GM19351 (cell line): ENCODE data around the gene DPPA2.

Experiments
- ATAC-seq: cut with Tn5 transposase; IDR thresholded peaks from one replicate; pipeline ENCODE4 v1.9.1; 2021; ENCODE audit warnings: mild to moderate bottlenecking, moderate library complexity; ENCODE audit not compliant: unreplicated experiment

Gene DPPA2

DNA sequence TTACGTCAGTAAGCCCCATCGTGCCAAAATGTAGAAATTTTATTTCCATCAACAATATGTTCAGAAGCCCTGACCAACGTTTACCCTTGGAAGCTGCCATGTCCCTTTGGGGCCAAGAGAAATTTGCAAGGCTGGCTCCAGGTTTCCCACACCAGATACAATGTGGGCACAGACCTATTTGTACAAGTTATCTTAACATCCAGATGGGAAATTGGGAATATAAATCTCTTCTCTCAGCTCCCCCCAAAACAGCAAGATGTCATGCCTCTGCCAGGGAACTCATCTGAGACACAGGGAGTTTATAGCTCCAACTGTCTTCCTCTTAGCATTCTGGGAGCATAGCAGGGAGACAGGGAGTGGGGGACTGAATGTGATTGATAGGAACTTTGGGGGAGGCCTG lies 9.3 kb upstream of the DPPA2 start:
- no peak for ATAC-seq

DNA sequence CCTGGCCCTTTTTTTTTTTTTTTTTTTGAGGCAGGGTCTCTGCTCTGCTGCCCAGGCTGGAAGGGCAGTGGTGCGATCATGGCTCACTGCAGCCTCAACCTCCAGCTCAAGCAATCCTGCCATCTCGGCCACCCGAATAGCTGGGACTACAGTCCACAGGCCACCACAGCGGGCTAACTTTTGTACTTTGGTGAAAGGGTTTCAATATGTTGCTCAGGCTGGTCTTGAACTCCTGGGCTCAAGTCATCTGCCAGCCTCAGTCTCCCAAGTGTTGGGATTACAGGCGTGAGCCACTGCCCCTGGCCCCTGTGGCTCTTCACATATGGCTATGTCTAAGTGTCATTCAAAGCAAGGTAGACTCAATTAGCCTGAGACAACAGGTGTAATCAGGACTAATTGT lies 8.8 kb upstream of the DPPA2 start:
- no peak for ATAC-seq

DNA sequence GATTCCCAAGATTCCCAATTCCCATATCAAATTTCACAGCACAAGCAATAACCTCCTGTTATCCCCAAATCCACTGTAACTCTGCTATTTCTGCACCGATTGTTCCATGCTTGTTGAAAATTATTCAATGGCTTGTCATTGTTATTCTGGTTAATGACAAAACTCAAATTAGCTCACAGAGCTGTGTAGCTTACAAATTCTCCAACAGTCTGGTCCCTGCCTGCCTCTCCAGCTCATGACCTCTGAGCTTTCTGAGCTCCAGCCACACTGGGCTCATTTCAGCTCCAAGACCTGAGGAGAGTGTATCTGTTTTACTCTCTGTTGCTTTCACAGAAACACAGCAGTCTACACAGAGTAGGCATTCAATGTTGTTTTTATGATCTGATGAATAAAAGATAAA lies 3.3 kb downstream of the DPPA2 start:
- no peak for ATAC-seq

DNA sequence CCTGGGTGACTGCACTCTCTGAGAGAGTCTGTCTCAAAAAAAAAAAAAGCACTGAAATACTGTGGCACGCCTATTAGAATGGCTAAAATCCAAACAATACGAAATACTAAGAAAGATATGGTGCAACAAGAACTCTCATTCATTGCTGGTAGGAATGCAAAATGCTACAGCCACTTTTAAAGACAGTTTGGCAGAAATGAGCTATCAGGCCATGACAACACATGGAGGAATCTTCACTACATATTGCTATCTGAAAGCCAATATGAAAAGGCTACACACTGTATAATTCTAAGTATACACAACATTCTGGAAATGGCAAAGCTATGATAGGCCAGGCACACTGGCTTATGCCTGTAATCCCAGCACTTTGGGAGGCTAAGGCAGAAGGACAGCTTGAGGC lies 18.8 kb downstream of the DPPA2 start:
- ATAC-seq, result no peak

DNA sequence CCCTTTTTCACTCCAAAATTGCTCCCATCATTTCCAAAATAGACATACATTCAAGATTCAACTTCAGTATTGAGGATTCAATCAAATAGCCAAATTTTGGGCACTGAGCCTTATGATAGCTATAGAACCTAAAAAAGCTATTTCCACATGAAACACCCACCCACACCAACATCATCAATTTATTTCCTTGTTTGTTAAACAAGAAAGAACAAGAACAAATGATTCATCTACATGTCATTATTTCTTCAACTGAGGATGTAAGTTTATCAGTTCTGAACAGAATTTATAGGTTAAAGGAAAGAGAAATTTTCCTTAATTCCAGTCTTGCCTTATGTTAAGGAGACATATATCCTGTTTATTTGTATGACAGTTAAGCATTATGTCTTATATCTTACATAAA lies 32.2 kb downstream of the DPPA2 start:
- ATAC-seq, result no peak

DNA sequence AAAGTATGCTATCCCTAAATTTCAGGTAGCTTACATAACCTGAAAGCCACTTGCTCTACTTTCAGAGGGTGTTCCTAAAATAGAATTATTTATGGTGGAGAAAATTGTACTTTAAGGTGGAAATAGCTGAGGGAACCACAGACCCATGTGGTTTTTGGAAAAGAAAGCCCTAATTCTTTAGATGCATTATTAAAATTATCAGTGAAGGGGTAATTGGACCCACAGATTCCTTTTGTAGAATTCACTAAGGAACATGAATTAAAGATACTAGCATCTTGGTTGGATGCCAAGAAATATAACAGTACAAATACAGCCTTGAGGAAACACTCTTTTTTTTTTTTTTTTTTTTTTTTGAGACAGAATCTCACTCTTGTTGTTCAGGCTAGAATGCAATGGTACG lies 37.8 kb downstream of the DPPA2 start:
- no peak for ATAC-seq

DNA sequence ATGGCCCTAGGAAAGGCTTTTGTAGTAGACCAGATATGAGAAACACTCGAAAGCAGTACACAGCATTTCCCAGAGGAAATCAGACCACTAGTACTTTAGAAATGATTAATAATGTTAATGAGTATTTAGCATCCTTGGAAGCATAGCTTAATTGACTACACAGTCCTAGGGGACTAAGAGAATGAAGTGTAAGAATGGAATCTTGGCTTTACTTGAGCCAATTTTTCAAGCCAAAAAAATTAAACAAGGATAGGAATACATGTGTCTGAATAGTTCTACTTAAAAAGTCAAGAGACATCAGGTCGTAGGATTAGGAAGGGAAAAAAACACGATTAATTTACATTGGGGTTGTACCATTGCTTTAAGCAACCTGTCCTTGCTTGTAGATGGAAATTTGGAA lies 38.2 kb downstream of the DPPA2 start:
- ATAC-seq, result no peak

DNA sequence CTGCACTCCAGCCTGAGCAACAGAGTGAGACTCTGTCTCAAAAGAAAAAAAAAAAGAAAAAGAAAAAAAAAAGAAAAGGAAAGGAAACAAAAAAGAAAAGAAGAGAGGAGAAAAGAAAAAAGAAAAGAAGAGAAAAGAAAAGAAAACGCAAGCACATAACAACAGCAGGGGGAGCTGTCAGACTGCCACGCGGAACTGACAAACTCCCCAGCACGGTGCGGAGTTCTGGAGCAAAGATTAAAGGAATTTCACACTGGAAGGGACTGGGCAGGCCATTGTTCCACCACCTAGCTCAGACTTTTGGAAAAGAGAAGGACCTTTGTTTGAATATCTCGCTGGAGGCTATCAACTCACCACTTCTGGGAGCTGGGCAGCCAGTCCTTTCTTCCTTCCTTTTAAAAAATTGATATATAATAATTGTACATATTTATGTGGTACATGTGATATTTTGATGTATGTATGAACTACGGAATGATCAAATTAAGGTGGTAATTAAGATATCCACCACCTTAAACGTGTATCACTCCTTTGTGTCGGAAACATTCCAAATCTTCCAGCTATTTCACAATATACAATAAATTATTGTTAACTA lies 40.5 kb downstream of the DPPA2 start:
- no peak for ATAC-seq

DNA sequence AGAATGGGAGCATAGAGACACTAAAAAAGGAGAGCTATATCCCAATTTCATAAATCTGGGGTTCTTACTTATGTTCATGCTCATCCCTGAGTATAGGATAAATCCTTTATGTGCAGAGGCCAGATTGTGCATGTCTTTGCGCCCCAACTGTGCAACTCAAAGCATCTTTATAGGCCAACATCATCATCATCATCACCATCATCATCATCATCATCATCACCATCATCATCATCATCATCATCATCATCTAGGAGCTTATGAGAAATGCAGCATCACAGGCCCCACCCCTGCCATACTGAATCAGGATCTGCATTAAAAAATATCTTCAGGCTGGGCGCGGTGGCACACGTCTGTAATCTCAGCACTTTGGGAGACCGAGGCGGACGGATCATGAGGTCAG lies 45.5 kb downstream of the DPPA2 start:
- no peak for ATAC-seq

DNA sequence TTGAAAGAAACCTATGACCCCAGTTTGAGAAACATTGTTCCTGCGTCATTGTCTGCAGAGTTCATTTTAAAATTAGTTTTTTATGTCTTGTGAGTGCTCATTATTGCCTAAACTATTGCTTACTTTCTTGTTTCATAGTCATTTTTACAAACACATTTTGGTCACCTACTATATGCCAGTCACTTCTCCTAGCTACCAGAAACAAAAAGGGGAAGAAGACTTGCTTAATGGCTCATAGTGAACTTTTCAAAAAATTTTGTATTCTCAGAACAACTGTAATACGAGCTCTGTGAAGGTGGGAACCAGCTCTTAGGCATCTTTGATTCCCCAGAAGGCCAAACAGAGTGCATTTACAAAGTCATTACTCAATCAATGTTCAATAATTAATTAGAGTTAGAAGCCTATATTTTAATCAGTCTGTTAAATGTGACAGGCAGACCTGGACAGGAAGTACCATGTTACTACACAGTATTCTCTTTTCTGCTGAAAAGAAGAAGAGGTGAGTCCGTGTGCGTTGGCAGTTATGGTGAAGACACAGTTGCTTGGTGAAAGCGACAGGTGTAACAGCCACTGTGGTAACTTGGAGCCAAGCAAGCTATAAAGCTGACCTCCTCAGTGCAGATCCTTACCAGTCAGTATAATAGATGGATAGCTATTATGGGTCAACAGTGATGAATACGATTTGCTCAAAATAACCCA lies 46.6 kb downstream of the DPPA2 start:
- ATAC-seq, result no peak

DNA sequence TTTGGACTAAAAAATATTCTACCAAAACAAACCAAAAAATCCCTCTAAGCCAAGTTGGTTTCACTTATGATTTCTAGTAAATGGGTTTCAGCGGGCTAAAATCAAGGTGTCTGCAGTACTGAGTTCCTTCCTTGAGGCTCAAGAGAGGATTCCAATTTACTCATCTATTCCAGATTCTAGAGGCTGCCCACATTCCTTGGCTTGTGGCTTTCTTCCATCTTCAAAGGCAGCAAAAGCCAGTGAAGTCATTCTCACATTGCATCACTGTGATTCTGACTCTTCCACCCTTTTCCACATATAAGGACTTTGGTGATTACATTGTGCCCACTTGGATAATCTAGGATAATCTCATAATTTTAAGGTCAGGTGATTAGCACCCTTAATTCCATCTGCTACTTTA lies 48.1 kb downstream of the DPPA2 start:
- no peak for ATAC-seq

DNA sequence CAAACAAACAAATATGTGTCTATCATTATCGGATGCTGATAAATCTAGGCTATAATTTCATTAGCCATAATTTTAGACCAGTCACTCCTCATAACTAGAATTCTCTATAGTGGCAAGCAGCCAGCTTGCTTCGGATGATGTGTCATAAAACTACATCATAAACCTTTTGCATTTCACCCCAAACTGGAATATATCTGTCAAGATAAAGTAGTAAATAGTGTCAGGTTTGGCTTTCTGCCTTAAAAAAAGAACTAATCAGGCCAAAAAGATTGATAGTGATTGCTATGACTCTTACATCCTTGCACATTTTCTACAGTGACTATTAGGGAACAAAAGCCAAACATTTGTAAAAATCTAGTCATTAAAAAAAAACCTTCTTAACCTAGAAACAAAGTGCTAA lies 51.0 kb downstream of the DPPA2 start:
- ATAC-seq, result no peak

DNA sequence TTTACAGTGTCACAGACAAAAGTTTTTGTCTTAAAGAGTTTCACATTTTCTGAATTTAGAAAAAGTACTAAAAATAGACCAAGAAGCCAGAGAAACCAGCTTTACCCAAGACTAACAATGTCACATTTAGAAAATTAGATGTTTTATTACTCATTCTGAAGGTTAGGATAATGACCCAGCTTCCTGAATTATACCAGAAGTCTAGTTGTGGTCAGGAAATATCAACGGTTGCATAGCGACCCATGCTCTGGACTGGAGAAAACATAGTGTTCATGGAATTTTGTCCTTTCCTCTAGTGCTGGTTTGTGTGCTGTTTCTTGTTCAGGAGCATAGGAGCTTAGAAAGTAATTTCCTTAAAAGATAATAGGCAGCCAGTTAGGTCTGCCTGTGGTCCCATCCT lies 59.0 kb downstream of the DPPA2 start:
- no peak for ATAC-seq

DNA sequence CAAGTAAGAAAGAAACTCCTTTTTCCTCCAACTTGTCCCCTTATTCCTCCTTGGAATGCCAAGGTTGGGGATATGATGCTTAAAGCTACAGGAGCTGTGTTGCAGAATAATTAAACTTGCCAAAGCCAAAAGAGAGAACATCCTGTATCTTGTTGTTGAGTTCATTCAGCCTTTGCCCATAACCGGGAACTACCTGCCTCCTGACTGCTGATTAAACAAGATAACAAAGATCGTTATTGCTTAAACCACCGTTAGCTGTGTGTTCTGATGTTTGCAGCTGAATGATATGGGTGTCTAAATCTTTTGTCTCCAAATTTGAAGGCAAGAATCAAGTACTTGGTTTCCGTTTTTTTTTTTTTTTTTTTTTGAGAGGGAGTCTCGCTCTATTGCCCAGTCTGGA lies 61.5 kb downstream of the DPPA2 start:
- ATAC-seq, result no peak

DNA sequence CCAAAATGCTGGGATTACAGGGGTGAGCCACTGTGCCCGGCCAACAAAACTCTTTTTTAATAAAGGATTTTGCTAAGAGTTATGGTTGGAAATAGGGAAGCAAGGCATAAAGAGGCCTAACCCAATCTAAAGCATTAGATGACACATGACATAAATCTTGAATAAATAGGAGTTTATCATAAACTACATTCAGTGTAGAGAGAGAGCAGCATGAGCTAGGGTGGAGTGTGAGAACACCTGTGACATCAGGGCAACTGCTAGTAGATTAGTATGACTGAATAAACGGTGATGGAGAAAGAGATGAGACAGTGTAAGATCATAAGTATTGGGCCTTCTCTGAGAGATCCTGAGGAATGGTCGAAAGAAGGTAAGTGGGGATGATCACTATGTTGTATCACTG lies 63.7 kb downstream of the DPPA2 start:
- no peak for ATAC-seq
